Loucy (cell line): Measurements from ENCODE around the gene MN1.

ENCODE experiments used
- H2AFZ ChIP-seq: fragments of 200-600 bp; sonication (generic); 2 replicates; pipeline ENCODE4 v1.6.0; 2016; ENCODE audit warnings: antibody characterized with exemption, mild to moderate bottlenecking, low read length, moderate library complexity
- H3F3A ChIP-seq: fragments of 200-600 bp; 2 replicates; pipeline ENCODE4 v1.6.0; 2016; ENCODE audit warnings: antibody characterized with exemption, low read depth, mild to moderate bottlenecking
- H3K27me3 ChIP-seq: fragments of 200-600 bp; sonication (generic); 2 replicates; pipeline ENCODE4 v1.6.1; 2014; ENCODE audit warnings: low read length, mild to moderate bottlenecking; ENCODE audit not compliant: insufficient read depth, poor library complexity, severe bottlenecking
- H3K36me3 ChIP-seq: fragments of 200-600 bp; sonication (generic); 2 replicates; pipeline ENCODE4 v1.6.1; 2016; ENCODE audit warnings: low read length; ENCODE audit not compliant: insufficient read depth
- H3K4me1 ChIP-seq: fragments of 200-600 bp; sonication (generic); 2 replicates; pipeline ENCODE4 v1.5.1; 2014; ENCODE audit warnings: low read length, mild to moderate bottlenecking; ENCODE audit not compliant: insufficient read depth, poor library complexity, severe bottlenecking
- H3K4me2 ChIP-seq: fragments of 200-600 bp; sonication (generic); 2 replicates; pipeline ENCODE4 v1.6.0; 2014; ENCODE audit warnings: antibody characterized with exemption, low read length, low read depth, mild to moderate bottlenecking; ENCODE audit not compliant: poor library complexity, severe bottlenecking
- H3K4me3 ChIP-seq: fragments of 200-600 bp; sonication (generic); 2 replicates; pipeline ENCODE4 v1.5.1; 2014; ENCODE audit warnings: low read length, mild to moderate bottlenecking, mixed read lengths; ENCODE audit not compliant: poor library complexity, severe bottlenecking
- H3K79me2 ChIP-seq: fragments of 200-600 bp; sonication (generic); 2 replicates; pipeline ENCODE4 v1.6.1; 2014; ENCODE audit warnings: low read length; ENCODE audit not compliant: insufficient read depth
- H3K9ac ChIP-seq: fragments of 200-600 bp; sonication (generic); 2 replicates; pipeline ENCODE4 v1.6.0; 2014; ENCODE audit warnings: mild to moderate bottlenecking, low read depth, low read length, moderate library complexity; ENCODE audit not compliant: poor library complexity, severe bottlenecking
- H3K9me2 ChIP-seq: fragments of 200-600 bp; sonication (generic); replicated peaks from 2 replicates; pipeline ENCODE4 v1.6.1; 2016; ENCODE audit warnings: low read depth, low read length, mixed read lengths
- H3K9me3 ChIP-seq: fragments of 200-600 bp; sonication (generic); 2 replicates; pipeline ENCODE4 v1.6.1; 2014; ENCODE audit warnings: mild to moderate bottlenecking, antibody characterized with exemption, low read length, low read depth; ENCODE audit not compliant: insufficient read depth
- H4K20me1 ChIP-seq: fragments of 200-600 bp; sonication (generic); 2 replicates; pipeline ENCODE4 v1.6.0; 2014; ENCODE audit warnings: antibody characterized with exemption, low read length, mild to moderate bottlenecking; ENCODE audit not compliant: insufficient read depth, poor library complexity, severe bottlenecking
- CTCF ChIP-seq: fragments of 200-600 bp; sonication (generic); conservative IDR thresholded peaks from 2 replicates; pipeline ENCODE4 v1.5.1; 2014; ENCODE audit warnings: mild to moderate bottlenecking, antibody characterized with exemption, low read length
- EZH2phosphoT487 ChIP-seq: fragments of 200-600 bp; IDR thresholded peaks from 2 replicates; pipeline ENCODE4 v1.6.1; 2018; ENCODE audit warnings: antibody characterized with exemption, mild to moderate bottlenecking, moderate library complexity, borderline replicate concordance

MN1 gene

DNA sequence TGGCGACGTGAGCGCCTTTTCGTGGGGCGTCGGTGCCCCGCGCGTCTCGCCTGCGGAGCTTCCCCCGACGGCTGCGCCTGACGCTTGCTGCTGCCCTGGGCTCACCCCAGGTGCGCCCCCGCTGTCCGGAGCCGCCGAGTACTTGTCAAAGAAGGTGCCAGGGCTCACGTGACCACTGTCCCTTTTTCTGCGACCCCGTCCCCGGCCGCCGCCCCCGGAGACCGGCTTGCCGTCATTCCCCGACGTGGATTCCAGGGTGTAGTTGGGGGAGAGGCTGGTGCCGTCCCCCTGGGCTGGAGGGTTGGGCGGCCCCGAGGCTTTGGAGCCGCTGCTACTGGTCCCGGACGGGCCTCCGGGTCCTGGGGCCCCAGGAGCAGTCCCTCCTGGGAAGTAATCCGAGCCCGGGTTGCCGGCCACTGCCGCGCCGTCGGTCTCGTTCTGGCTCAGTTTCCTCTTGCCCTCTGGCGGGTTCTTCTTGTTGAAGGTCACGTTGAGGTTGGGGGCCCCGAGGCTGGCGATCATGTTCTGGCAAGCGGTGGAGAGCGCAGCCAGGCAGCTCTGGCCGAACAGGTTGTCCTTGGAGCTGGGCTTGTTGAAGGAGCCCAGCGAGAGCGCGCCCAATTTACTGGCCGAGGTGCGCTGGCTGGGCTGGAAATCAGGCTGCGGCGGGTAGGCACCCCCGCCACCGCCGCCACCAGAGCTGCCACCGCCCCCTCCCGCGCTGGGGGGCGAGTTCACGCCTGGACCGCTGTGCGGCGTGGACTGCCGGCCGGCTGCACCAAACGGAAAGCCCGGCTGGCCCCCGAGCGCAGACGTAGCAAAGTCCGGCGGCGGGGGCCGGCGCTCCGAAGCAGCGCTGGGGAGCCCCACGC lies 3.8 kb downstream of the MN1 start:
- Histone ChIP-seq H3K36me3 (no peaks in the 10 kb centered on the region), H3F3A (no peaks in the 10 kb centered on the region), H3K9me3 (no peaks in the 10 kb centered on the region), H2AFZ (no peak overlapping the region), H3K9ac (no peak overlapping the region), H4K20me1 (no peaks in the 10 kb centered on the region), H3K79me2 (no peaks in the 10 kb centered on the region), H3K4me2 (no peak overlapping the region), H3K27me3 (no peaks in the 10 kb centered on the region), H3K4me3 (no peak overlapping the region), H3K9me2 (no peaks in the 10 kb centered on the region), H3K4me1 (no peaks in the 10 kb centered on the region)
- TF ChIP-seq CTCF (no peak), EZH2phosphoT487 (no peak)

DNA sequence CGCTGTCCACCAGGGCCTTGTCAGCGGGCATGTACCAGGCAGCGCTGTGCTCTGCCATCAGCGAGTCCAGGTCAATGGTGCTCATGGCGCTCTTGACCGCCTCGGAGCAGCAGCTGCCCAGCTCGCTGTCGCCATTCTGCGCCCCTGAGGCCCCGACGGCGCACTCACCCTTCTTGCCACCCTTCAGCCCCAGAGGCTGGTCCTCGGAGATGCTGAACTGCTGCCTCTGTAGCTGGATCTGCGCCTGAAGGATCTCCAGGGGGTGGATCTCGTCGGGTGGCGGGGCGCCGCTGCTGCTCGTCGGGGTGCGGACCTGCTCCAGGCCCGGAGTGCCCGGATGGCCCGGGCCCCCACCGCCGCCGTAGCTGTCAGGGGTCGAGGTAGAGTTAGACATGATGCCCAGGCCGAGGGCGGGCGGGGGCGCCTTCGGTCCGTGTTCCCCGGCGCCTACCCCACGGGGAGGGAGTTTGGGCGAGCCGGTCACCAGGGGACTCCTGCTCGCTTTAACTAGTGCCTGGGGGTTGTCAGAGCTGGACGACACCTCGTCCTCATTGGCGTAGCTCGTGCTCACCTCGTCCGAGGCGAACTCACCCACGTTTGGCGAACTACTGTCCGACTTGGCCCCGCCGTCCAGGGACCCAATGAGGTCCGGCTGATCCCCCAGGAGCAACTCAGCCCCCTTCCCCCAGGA lies 4.6 kb downstream of the MN1 start:
- Histone ChIP-seq H3K4me3 (no peak overlapping the region), H3K9ac (no peak overlapping the region), H3K4me1 (no peaks in the 10 kb centered on the region), H4K20me1 (no peaks in the 10 kb centered on the region), H3F3A (no peaks in the 10 kb centered on the region), H3K9me2 (no peaks in the 10 kb centered on the region), H3K36me3 (no peaks in the 10 kb centered on the region), H3K4me2 (no peak overlapping the region), H3K27me3 (no peaks in the 10 kb centered on the region), H3K79me2 (no peaks in the 10 kb centered on the region), H3K9me3 (no peaks in the 10 kb centered on the region), H2AFZ (no peak overlapping the region)
- TF ChIP-seq EZH2phosphoT487 (no peak), CTCF (no peak)

GRCh38 chr22:27795696-27796517 lies 5.6 kb downstream of the MN1 start:
- H3K9ac ChIP-seq = no peak overlapping the region
- H3K9me2 ChIP-seq = no peaks in the 10 kb centered on the region
- TF ChIP-seq EZH2phosphoT487 (no peak), CTCF (no peak)
- no peaks in the 10 kb centered on the region for H3K9me3 ChIP-seq
- H3K4me2 ChIP-seq = no peak overlapping the region
- H3K27me3 ChIP-seq = no peaks in the 10 kb centered on the region
- no peaks in the 10 kb centered on the region for H3F3A ChIP-seq
- no peak overlapping the region for H2AFZ ChIP-seq
- no peaks in the 10 kb centered on the region for H3K79me2 ChIP-seq
- H4K20me1 ChIP-seq = no peaks in the 10 kb centered on the region
- no peaks in the 10 kb centered on the region for H3K4me1 ChIP-seq
- H3K36me3 ChIP-seq = no peaks in the 10 kb centered on the region
- H3K4me3 ChIP-seq = no peak overlapping the region
